ENCODE results near the gene CRHR2.

DNA sequence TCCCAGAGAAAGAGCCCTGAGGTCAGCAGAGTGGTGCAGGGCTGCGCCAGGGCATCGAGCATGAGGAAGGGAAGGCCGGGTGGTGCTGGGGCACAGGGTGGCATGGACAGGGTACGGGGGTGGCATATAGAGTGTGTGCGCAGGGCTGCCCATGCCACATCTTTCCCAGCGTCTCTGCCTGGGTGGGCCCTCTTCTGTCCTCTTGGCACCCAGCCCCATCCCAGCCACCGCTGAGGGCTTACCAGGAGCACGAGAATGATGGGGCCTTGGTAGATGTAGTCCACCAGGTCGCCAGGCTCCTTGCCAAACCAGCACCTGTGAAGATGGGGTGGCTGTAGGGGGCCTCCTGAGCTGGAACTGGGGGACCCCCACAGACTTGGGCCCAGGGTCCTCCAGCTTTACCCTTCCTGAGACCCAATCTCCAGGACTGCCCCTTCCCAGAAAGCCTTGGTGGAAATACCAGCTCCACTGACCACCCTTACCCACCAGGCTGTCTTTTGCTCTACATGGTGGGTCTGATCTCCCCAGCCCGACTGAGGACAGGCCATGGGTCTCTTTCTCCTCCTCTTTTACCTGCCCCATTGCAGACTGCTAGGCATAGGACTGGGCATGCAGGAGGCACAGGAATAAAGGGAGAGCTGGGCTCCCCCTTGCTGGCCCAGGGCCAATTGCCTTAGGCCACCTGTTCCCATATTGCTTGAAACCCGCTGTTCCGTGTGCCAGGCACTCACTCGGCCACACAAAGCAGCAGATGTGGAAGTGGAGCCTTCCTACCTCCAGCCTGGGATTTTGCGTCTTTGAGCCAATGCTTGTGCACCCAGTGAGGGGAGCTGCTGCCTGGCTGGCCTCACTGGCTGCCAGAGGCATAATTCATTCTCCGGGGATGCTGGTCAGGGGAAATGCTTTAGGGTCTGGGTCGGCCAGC, 21.7 kb downstream of the CRHR2 start:
- TF ChIP-seq POLR2AphosphoS5 (IDR thresholded peaks at IDR 0.05; ENCODE audit: low read depth) (no peak), EZH2phosphoT487 (IDR thresholded peaks at IDR 0.05; ENCODE audit: unreplicated experiment) (no peak), CTCF (conservative IDR thresholded peaks at IDR 0.05; ENCODE audit: low read depth in 2 of 2) (no peak)

All from GM23338 (cell line).